Keratinocyte (primary cell): ENCODE data around the gene CHMP1B.

ENCODE experiments used
- CTCF ChIP-seq, 3 experiments: IDR thresholded peaks in 1 of 3; conservative IDR thresholded peaks in 1 of 3; optimal IDR thresholded peaks in 1 of 3; 2 replicates in 2 of 3; 3 replicates in 1 of 3; pipeline versions ENCODE3 to v1.5.1; 2011; ENCODE audit warnings: low read length in 3 of 3, mild to moderate bottlenecking in 3 of 3, moderate library complexity in 2 of 3, control low read depth in 1 of 3, inconsistent platforms in 1 of 3; ENCODE audit not compliant: insufficient read depth in 2 of 3; ENCODE audit errors: extremely low read depth in 1 of 3
- EZH2 ChIP-seq: IDR thresholded peaks from one replicate; pipeline ENCODE4 v1.6.1; 2012; ENCODE audit warnings: inconsistent platforms, mild to moderate bottlenecking, low read length, moderate library complexity

GRCh38 chr18:11849841-11850634 lies 1.2 kb upstream of the CHMP1B start:
- TF ChIP-seq CTCF (optimal IDR thresholded peaks at IDR 0.05 in 1 of 3, IDR thresholded peaks at IDR 0.05 in 1 of 3, conservative IDR thresholded peaks at IDR 0.05 in 1 of 3; ENCODE audit: extremely low read depth in 1 of 3, insufficient read depth in 2 of 3, low read length in 3 of 3) (no peak), EZH2 (no peak)
